Measurements from ENCODE around the gene ZCCHC24. TPM values are rescaled to one million over a fixed set of nuclear protein-coding genes. Genes with fewer than 3 reads are reported as not detected.

The ZCCHC24 gene
- total RNA-seq, 1 experiment from 2014 or later: 3.8 TPM

- no peak overlapping the region for H3K9ac ChIP-seq (ENCODE audit: extremely low read depth, insufficient read length, low read length)
- H3K27ac ChIP-seq (ENCODE audit: insufficient read length, low read depth, low read length): no peak overlapping the region
- no peak overlapping the region for H3K23ac ChIP-seq (ENCODE audit: insufficient read length, low read depth, low read length)
- Mint-ChIP-seq H3K36me3 (ENCODE audit: insufficient read depth in 1 of 3, low read depth in 3 of 3) (no peaks in the 10 kb centered on the region; a peak in 1 of 7 replicates), H3K4me1 (peaks cover 8 to 9% of the 10 kb centered on the region in 2 experiments), H3K27me3 (ENCODE audit: low read depth) (no peaks in the 10 kb centered on the region), H3K27ac (no peak overlapping the region), H3K4me3 (no peak overlapping the region), H3K9me3 (no peaks in the 10 kb centered on the region)
- no peak overlapping the region for H3K18ac ChIP-seq (ENCODE audit: insufficient read length, low read depth, low read length)
- H3K4me2 ChIP-seq (ENCODE audit: insufficient read depth, insufficient read length, low read length): no peak overlapping the region
- H4K20me1 ChIP-seq (ENCODE audit: control insufficient read depth, insufficient read depth, insufficient read length): no peaks in the 10 kb centered on the region
- H3T11ph ChIP-seq (ENCODE audit: low read length): no peak overlapping the region
- H3K79me2 ChIP-seq (ENCODE audit: insufficient read depth, low read length): no peaks in the 10 kb centered on the region
- no peak overlapping the region for H4K5ac ChIP-seq (ENCODE audit: insufficient read length, low read depth, low read length)
- WGBS (ENCODE audit: extremely low coverage, insufficient read length, low lambda C conversion rate): no CpG with 5 or more reads among the region's 9 CpGs
- H2AFZ ChIP-seq (ENCODE audit: low read length): no peak overlapping the region
- H2AK5ac ChIP-seq (ENCODE audit: insufficient read length, low read length): no peak overlapping the region
- H3K4ac ChIP-seq (ENCODE audit: low read depth, low read length): no peak overlapping the region
- H3K27me3 ChIP-seq (ENCODE audit: insufficient read depth, low read length): no peaks in the 10 kb centered on the region
- no peak for TF ChIP-seq CTCF (conservative IDR thresholded peaks at IDR 0.05)
- H3K14ac ChIP-seq (ENCODE audit: insufficient read depth, low read length): no peak overlapping the region
- H3K56ac ChIP-seq (ENCODE audit: insufficient read length, low read depth, low read length): no peak overlapping the region
- no peaks in the 10 kb centered on the region for H3K23me2 ChIP-seq (ENCODE audit: insufficient read length, low read depth, low read length, poor library complexity, severe bottlenecking)
- no peak overlapping the region for H2BK20ac ChIP-seq (ENCODE audit: low read depth, low read length, poor library complexity, severe bottlenecking)
- no peak overlapping the region for H2BK5ac ChIP-seq (ENCODE audit: insufficient read length, low read length)
- H3K4me1 ChIP-seq (ENCODE audit: insufficient read depth, low read length): no peaks in the 10 kb centered on the region
- no peak overlapping the region for H4K8ac ChIP-seq (replicated peaks; ENCODE audit: insufficient read length, low read depth, low read length)
- no peak overlapping the region for H4K91ac ChIP-seq (ENCODE audit: insufficient read length, low read depth, low read length)
- no peak overlapping the region for H2BK15ac ChIP-seq (ENCODE audit: low read depth, low read length)
- H3K9me3 ChIP-seq (ENCODE audit: control insufficient read depth, low read depth, low read length): no peaks in the 10 kb centered on the region
- H2BK12ac ChIP-seq (ENCODE audit: insufficient read length, low read depth, low read length): no peak overlapping the region
- no peaks in the 10 kb centered on the region for H3K79me1 ChIP-seq (ENCODE audit: insufficient read depth, low read depth, low read length, poor library complexity, severe bottlenecking)
- DNase-seq: no peak
- no peak overlapping the region for H2BK120ac ChIP-seq (ENCODE audit: low read depth, low read length, poor library complexity, severe bottlenecking)
Measured at GRCh38 chr10:79385392-79385795, 60.0 kb downstream of the ZCCHC24 start.
